Peyer's patch (tissue), 4 donors: ENCODE measurements around the gene RICTOR.

ENCODE experiments used
- POLR2A ChIP-seq, 2 donors: fragments of 450-650 bp; IDR thresholded peaks; one replicate each; pipeline ENCODE4 v1.5.1; 2017; ENCODE audit warnings: antibody characterized with exemption in 2 of 2, mild to moderate bottlenecking in 2 of 2, moderate library complexity in 2 of 2
- TF ChIP-seq, protein P1 (sequence below), 6 experiments: fragments of 450-650 bp in 4 of 6; fragments of 200-600 bp in 2 of 6; sonication (generic) in 1 of 6; IDR thresholded peaks; one replicate each; pipeline ENCODE4 v1.5.1; 2017 to 2019; ENCODE audit warnings: antibody characterized with exemption in 6 of 6, mild to moderate bottlenecking in 3 of 6, moderate library complexity in 1 of 6

- TF ChIP-seq POLR2A (IDR thresholded peaks at IDR 0.05) = no peak
- TF ChIP-seq, protein P1, sequence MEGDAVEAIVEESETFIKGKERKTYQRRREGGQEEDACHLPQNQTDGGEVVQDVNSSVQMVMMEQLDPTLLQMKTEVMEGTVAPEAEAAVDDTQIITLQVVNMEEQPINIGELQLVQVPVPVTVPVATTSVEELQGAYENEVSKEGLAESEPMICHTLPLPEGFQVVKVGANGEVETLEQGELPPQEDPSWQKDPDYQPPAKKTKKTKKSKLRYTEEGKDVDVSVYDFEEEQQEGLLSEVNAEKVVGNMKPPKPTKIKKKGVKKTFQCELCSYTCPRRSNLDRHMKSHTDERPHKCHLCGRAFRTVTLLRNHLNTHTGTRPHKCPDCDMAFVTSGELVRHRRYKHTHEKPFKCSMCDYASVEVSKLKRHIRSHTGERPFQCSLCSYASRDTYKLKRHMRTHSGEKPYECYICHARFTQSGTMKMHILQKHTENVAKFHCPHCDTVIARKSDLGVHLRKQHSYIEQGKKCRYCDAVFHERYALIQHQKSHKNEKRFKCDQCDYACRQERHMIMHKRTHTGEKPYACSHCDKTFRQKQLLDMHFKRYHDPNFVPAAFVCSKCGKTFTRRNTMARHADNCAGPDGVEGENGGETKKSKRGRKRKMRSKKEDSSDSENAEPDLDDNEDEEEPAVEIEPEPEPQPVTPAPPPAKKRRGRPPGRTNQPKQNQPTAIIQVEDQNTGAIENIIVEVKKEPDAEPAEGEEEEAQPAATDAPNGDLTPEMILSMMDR (IDR thresholded peaks at IDR 0.05) = no peak
These were observed 33.2 kb upstream of the RICTOR start for GRCh38 chr5:39107350-39107749.
